Neural progenitor cell (in vitro differentiated cells): ENCODE measurements around the gene MMS19. TPM values are rescaled to one million over a fixed set of nuclear protein-coding genes. Genes with fewer than 3 reads are reported as not detected.

Experiments used
- DNase-seq: peaks from one replicate; pipeline ENCODE4 v3.0.0-alpha.2; 2016; ENCODE audit warnings: low spot score
- H2AFZ ChIP-seq: fragments of 200-600 bp; sonication (generic); replicated peaks from 2 replicates; pipeline ENCODE4 v1.6.1; 2016; ENCODE audit warnings: antibody characterized with exemption
- H3F3A ChIP-seq: fragments of 200-600 bp; sonication (generic); 2 replicates; pipeline ENCODE4 v1.6.1; 2016; ENCODE audit warnings: antibody characterized with exemption, low read depth
- H3K27ac ChIP-seq: fragments of 200-600 bp; sonication (generic); 2 replicates; pipeline ENCODE4 v1.5.1; 2016; ENCODE audit warnings: mild to moderate bottlenecking
- H3K27me3 ChIP-seq: fragments of 200-600 bp; sonication (generic); 2 replicates; pipeline ENCODE4 v1.6.1; 2016; ENCODE audit warnings: mild to moderate bottlenecking, moderate library complexity
- H3K36me3 ChIP-seq: fragments of 200-600 bp; sonication (generic); 2 replicates; pipeline ENCODE4 v1.5.1; 2016
- H3K4me1 ChIP-seq: fragments of 200-600 bp; sonication (generic); 2 replicates; pipeline ENCODE4 v1.6.1; 2016; ENCODE audit warnings: mixed run types
- H3K4me2 ChIP-seq: fragments of 200-600 bp; sonication (generic); 2 replicates; pipeline ENCODE4 v1.6.1; 2016
- H3K4me3 ChIP-seq: fragments of 200-600 bp; sonication (generic); 2 replicates; pipeline ENCODE4 v1.5.1; 2016
- H3K79me2 ChIP-seq: fragments of 200-600 bp; sonication (generic); 2 replicates; pipeline ENCODE4 v1.6.1; 2016; ENCODE audit warnings: low read depth
- H3K9ac ChIP-seq: fragments of 200-600 bp; sonication (generic); 2 replicates; pipeline ENCODE4 v1.6.1; 2016
- H3K9me3 ChIP-seq: fragments of 200-600 bp; sonication (generic); 2 replicates; pipeline ENCODE4 v1.5.1; 2016; ENCODE audit warnings: low read depth
- H4K20me1 ChIP-seq: fragments of 200-600 bp; sonication (generic); 2 replicates; pipeline ENCODE4 v1.6.1; 2016; ENCODE audit warnings: low read depth
- H3K27ac Mint-ChIP-seq: 3 replicates; pipeline ENCODE4 v1.8.0; 2021; ENCODE audit warnings: mixed read lengths
- H3K27me3 Mint-ChIP-seq: 2 replicates; pipeline ENCODE4 v1.8.0; 2022; ENCODE audit warnings: low read depth, mild to moderate bottlenecking, inconsistent platforms, moderate library complexity, mixed read lengths; ENCODE audit not compliant: insufficient read depth
- H3K36me3 Mint-ChIP-seq: 3 replicates; pipeline ENCODE4 v1.8.0; 2021; ENCODE audit warnings: mixed read lengths
- H3K4me1 Mint-ChIP-seq: 3 replicates; pipeline ENCODE4 v1.8.0; 2021; ENCODE audit warnings: mixed read lengths
- H3K4me3 Mint-ChIP-seq: 3 replicates; pipeline ENCODE4 v1.8.0; 2021; ENCODE audit warnings: mild to moderate bottlenecking, moderate library complexity, mixed read lengths
- H3K9me3 Mint-ChIP-seq: 3 replicates; pipeline ENCODE4 v1.8.0; 2020; ENCODE audit warnings: mixed read lengths
- CTCF ChIP-seq: fragments of 200-600 bp; sonication (generic); IDR thresholded peaks from 2 replicates; pipeline ENCODE4 v1.5.1; 2017; ENCODE audit warnings: antibody characterized with exemption, mild to moderate bottlenecking
- EZH2 ChIP-seq: fragments of 200-600 bp; sonication (generic); IDR thresholded peaks from 2 replicates; pipeline ENCODE4 v1.6.1; 2017; ENCODE audit warnings: antibody characterized with exemption, mild to moderate bottlenecking, moderate library complexity
- EZH2phosphoT487 ChIP-seq: fragments of 200-600 bp; sonication (generic); IDR thresholded peaks from 2 replicates; pipeline ENCODE4 v1.6.1; 2017; ENCODE audit warnings: antibody characterized with exemption
- total RNA-seq: library from RNA; depleted of rRNA; stranded (reverse); fragments of >200 nt; gene quantifications from 2 replicates; pipeline ENCODE4 v1.2.3, GENCODE V29; 2015; ENCODE audit warnings: low replicate concordance

MMS19 gene
- total RNA-seq, 1 donor from 2014 or later: 127 TPM

DNA sequence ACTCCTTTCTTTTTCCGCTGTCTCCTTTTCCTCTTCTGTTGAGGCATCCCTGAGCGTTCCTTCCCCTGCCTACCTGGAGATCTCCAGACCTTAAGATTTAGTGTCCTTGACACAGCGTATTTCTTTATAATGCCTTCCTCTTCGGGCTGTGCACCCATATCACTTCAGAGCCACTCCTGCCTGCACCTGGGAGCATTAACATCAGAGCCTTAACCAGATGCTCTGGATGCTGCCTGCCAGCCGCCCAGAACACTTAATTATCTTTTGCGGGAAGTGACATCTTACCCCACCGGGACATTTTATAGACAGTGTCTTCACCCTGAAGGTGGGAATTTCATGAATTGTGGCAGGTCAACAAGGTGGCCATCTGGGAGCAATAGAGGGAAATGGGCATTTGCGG is 24.7 kb upstream of the MMS19 start:
- Histone ChIP-seq H3K4me1 (peaks cover 9% of the 10 kb centered on the region), H3K27ac (no peak overlapping the region), H3K79me2 (peaks cover 5% of the 10 kb centered on the region), H4K20me1 (peaks cover 6% of the 10 kb centered on the region), H3K36me3 (no peaks in the 10 kb centered on the region), H3K27me3 (no peaks in the 10 kb centered on the region), H3K9ac (no peak overlapping the region), H3K4me3 (no peak overlapping the region), H3K4me2 (no peak overlapping the region), H3K9me3 (no peaks in the 10 kb centered on the region), H3F3A (no peaks in the 10 kb centered on the region), H2AFZ (no peak overlapping the region)
- peaks cover 5% of the 10 kb centered on the region for H3K27me3 Mint-ChIP-seq
- peaks cover 2% of the 10 kb centered on the region for H3K9me3 Mint-ChIP-seq
- no peak for TF ChIP-seq CTCF
- TF ChIP-seq EZH2: no peak
- TF ChIP-seq EZH2phosphoT487: no peak
- H3K4me3 Mint-ChIP-seq: no peak overlapping the region
- H3K36me3 Mint-ChIP-seq: peaks cover 2% of the 10 kb centered on the region
- H3K27ac Mint-ChIP-seq: peak overlapping the region; percentile 18
- DNase-seq: no peak
- H3K4me1 Mint-ChIP-seq: peaks cover 13% of the 10 kb centered on the region

DNA sequence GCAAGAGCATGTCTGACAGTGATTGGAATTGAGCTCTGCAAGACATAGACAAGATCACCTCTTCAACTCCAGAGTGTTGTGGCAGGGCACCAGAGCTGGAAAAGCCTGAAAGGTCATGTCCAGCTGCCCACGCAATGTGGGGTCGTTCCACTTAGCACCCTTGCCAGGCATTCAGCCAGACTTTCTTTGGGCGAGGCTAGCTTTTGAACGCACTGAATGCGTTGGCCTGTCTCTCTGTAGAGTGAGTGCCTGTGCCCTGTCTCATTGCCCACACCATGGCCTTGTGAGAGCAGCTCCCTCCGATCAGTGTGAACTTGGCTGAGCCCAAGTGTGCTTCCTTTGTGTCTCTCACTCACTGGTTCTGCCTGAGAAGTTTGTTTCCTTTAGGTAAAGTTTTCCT is 23.8 kb upstream of the MMS19 start:
- no peaks in the 10 kb centered on the region for H3F3A ChIP-seq

GRCh38 chr10:97520978-97521761 is 22.9 kb upstream of the MMS19 start:
- peaks cover 2% of the 10 kb centered on the region for H3K36me3 Mint-ChIP-seq
- DNase-seq: no peak
- H3K27me3 ChIP-seq: no peaks in the 10 kb centered on the region
- no peak overlapping the region for H3K9ac ChIP-seq
- H3K9me3 ChIP-seq: no peaks in the 10 kb centered on the region
- no peaks in the 10 kb centered on the region for H3F3A ChIP-seq
- H3K4me1 Mint-ChIP-seq: peaks cover 13% of the 10 kb centered on the region
- no peak overlapping the region for H3K4me2 ChIP-seq
- peaks cover 5% of the 10 kb centered on the region for H3K79me2 ChIP-seq
- H3K36me3 ChIP-seq: no peaks in the 10 kb centered on the region
- no peak overlapping the region for H3K4me3 ChIP-seq
- no peak overlapping the region for H3K4me3 Mint-ChIP-seq
- no peaks in the 10 kb centered on the region for H3K9me3 Mint-ChIP-seq
- H3K27me3 Mint-ChIP-seq: peaks cover 11% of the 10 kb centered on the region
- peaks cover 6% of the 10 kb centered on the region for H4K20me1 ChIP-seq
- TF ChIP-seq CTCF: no peak
- no peak for TF ChIP-seq EZH2
- TF ChIP-seq EZH2phosphoT487: no peak
- H3K4me1 ChIP-seq: peaks cover 10% of the 10 kb centered on the region
- H3K27ac Mint-ChIP-seq: no peak overlapping the region
- no peak overlapping the region for H2AFZ ChIP-seq
- no peak overlapping the region for H3K27ac ChIP-seq

More for the DNA sequence above, 23.8 kb upstream of the MMS19 start:
- no peak overlapping the region for H3K4me3 ChIP-seq
- H3K4me2 ChIP-seq: no peak overlapping the region
- H3K4me1 Mint-ChIP-seq: peaks cover 13% of the 10 kb centered on the region
- peaks cover 5% of the 10 kb centered on the region for H3K79me2 ChIP-seq
- H3K9ac ChIP-seq: no peak overlapping the region
- no peak overlapping the region for H3K4me3 Mint-ChIP-seq
- peak overlapping the region; percentile 1 for H3K27ac Mint-ChIP-seq
- no peaks in the 10 kb centered on the region for H3K27me3 ChIP-seq
- peaks cover 6% of the 10 kb centered on the region for H4K20me1 ChIP-seq
- H2AFZ ChIP-seq: no peak overlapping the region
- no peaks in the 10 kb centered on the region for H3K36me3 ChIP-seq
- H3K9me3 ChIP-seq: no peaks in the 10 kb centered on the region
- H3K9me3 Mint-ChIP-seq: no peaks in the 10 kb centered on the region
- no peak for DNase-seq
- no peak overlapping the region for H3K27ac ChIP-seq
- peaks cover 9% of the 10 kb centered on the region for H3K4me1 ChIP-seq
- no peak for TF ChIP-seq EZH2phosphoT487
- TF ChIP-seq CTCF: no peak
- no peak for TF ChIP-seq EZH2
- peaks cover 2% of the 10 kb centered on the region for H3K36me3 Mint-ChIP-seq
- peaks cover 7% of the 10 kb centered on the region for H3K27me3 Mint-ChIP-seq
